ENCODE measurements around the gene NPTX1. TPM values are rescaled to one million over a fixed set of nuclear protein-coding genes. Genes with fewer than 3 reads are reported as not detected.

The NPTX1 gene
- total and polyA plus RNA-seq, 9 of the 15 experiments (the other 6 are each of a cell fraction or from before 2014, with no cell fraction given): 0.04 TPM; not detected in 8

DNA sequence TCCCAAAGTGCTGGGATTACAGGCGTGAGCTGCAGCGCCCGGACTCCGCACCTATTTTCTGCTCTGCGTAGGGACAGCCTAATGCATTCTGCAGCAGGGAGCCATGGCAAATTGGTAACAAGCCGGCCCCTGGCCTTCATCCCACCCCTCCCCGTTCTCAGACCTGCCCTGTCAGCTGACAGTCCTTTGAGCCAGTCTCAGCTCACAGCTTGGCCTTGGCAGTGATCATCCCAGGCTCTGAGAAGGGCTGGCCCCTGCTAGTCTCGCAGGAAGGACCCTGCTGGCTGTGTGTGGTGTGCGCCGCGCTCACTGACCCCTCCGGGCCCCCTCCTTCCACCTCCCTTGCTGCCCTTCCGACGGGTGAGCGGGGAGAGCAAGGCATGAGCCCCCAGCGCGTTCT, 10.3 kb upstream of the NPTX1 start (continued):
- TF ChIP-seq, protein P1, sequence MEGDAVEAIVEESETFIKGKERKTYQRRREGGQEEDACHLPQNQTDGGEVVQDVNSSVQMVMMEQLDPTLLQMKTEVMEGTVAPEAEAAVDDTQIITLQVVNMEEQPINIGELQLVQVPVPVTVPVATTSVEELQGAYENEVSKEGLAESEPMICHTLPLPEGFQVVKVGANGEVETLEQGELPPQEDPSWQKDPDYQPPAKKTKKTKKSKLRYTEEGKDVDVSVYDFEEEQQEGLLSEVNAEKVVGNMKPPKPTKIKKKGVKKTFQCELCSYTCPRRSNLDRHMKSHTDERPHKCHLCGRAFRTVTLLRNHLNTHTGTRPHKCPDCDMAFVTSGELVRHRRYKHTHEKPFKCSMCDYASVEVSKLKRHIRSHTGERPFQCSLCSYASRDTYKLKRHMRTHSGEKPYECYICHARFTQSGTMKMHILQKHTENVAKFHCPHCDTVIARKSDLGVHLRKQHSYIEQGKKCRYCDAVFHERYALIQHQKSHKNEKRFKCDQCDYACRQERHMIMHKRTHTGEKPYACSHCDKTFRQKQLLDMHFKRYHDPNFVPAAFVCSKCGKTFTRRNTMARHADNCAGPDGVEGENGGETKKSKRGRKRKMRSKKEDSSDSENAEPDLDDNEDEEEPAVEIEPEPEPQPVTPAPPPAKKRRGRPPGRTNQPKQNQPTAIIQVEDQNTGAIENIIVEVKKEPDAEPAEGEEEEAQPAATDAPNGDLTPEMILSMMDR (IDR thresholded peaks at IDR 0.05 in 2 of 3, conservative IDR thresholded peaks at IDR 0.05 in 1 of 3; ENCODE audit: insufficient read depth in 2 of 3, low read depth in 1 of 3, low read length in 3 of 3): no peak
- TF ChIP-seq, protein P2, sequence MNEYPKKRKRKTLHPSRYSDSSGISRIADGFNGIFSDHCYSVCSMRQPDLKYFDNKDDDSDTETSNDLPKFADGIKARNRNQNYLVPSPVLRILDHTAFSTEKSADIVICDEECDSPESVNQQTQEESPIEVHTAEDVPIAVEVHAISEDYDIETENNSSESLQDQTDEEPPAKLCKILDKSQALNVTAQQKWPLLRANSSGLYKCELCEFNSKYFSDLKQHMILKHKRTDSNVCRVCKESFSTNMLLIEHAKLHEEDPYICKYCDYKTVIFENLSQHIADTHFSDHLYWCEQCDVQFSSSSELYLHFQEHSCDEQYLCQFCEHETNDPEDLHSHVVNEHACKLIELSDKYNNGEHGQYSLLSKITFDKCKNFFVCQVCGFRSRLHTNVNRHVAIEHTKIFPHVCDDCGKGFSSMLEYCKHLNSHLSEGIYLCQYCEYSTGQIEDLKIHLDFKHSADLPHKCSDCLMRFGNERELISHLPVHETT (CRISPR knock-in tag; conservative IDR thresholded peaks at IDR 0.05 in 1 of 2, IDR thresholded peaks at IDR 0.05 in 1 of 2): no peak
- TF ChIP-seq RAD51 (IDR thresholded peaks at IDR 0.05; ENCODE audit: borderline replicate concordance, low read depth): no peak

DNA sequence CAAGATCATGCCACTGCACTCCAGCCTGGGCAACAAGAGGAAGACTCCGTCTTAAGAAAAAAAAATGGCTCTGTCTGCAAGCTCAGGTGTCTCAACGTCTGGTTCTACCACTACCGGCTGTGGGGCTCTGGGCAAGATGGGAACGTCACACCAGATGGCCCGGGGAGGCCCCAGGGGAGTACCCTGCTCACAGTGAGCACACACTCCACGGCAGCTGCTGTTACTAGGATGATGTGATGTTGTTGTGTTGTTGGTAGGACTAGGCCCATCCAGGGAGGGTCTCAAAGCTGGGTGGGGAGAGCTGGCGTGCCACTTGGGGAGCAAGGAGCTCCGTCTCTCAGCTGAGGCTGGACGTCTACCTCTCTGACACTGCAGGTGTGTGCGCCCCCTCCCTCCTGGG, 9.4 kb upstream of the NPTX1 start:
- ChIA-PET CTCF (ENCODE audit: low intra/inter-chr PET ratio) (no interaction called here), POLR2A (no interaction called here)
- DNase-seq (ENCODE audit: extremely low read depth in 1 of 4, low spot score in 3 of 4) (no peak), ATAC-seq (no peak), FAIRE-seq (no peak)
- H3K9me1 ChIP-seq (ENCODE audit: control insufficient read depth, insufficient read depth, low read length): no peaks in the 10 kb centered on the region
- no peaks in the 10 kb centered on the region for H3K9me3 ChIP-seq (replicated peaks; ENCODE audit: control insufficient read depth, insufficient read depth, low read depth, low read length)
- no peak overlapping the region for H3K27ac ChIP-seq (ENCODE audit: extremely low read depth, low read depth, low read length)
- H2AFZ ChIP-seq (ENCODE audit: low read depth, low read length): no peak overlapping the region
- peaks cover 0 to 18% of the 10 kb centered on the region in 2 experiments; a peak in 3 of 5 replicates for H3K4me1 ChIP-seq (replicated peaks in 1 of 2; ENCODE audit: control insufficient read depth in 2 of 2, insufficient read depth in 2 of 2, low read length in 2 of 2)
- 1% methylated on average over 10 of the region's 10 CpGs for WGBS (ENCODE audit: insufficient coverage, low coverage, missing lambda C conversion rate)
- H3K9ac ChIP-seq (ENCODE audit: insufficient read depth in 1 of 2, low read depth in 2 of 2, low read length in 2 of 2): no peak overlapping the region
- no peaks in the 10 kb centered on the region for H3K79me2 ChIP-seq (ENCODE audit: control insufficient read depth, insufficient read depth, low read length)
- H3K27me3 ChIP-seq (ENCODE audit: control insufficient read depth in 2 of 2, insufficient read depth in 2 of 2, low read length in 2 of 2): peaks cover 0 to 65% of the 10 kb centered on the region in 2 experiments; a peak in 4 of 5 replicates
- in situ Hi-C loops (cut with MboI): no loop called here
- H4K20me1 ChIP-seq (replicated peaks; ENCODE audit: control insufficient read depth, insufficient read depth, low read length): 0 out of 2 replicates have a peak, but pooled peaks cover 5% of the 10 kb centered on the region
- no TSS peak for BruUV-seq (replicated peaks)
- no peak overlapping the region for H3K4me3 ChIP-seq
- H3K36me3 ChIP-seq (ENCODE audit: control insufficient read depth, insufficient read depth, low read length): no peaks in the 10 kb centered on the region
- intact Hi-C loops (cut with micrococcal nuclease): no loop called here
- H3K4me2 ChIP-seq (ENCODE audit: insufficient read depth, low read length): no peak overlapping the region
- TF ChIP-seq, protein P3, sequence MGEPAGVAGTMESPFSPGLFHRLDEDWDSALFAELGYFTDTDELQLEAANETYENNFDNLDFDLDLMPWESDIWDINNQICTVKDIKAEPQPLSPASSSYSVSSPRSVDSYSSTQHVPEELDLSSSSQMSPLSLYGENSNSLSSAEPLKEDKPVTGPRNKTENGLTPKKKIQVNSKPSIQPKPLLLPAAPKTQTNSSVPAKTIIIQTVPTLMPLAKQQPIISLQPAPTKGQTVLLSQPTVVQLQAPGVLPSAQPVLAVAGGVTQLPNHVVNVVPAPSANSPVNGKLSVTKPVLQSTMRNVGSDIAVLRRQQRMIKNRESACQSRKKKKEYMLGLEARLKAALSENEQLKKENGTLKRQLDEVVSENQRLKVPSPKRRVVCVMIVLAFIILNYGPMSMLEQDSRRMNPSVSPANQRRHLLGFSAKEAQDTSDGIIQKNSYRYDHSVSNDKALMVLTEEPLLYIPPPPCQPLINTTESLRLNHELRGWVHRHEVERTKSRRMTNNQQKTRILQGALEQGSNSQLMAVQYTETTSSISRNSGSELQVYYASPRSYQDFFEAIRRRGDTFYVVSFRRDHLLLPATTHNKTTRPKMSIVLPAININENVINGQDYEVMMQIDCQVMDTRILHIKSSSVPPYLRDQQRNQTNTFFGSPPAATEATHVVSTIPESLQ (CRISPR knock-in tag; IDR thresholded peaks at IDR 0.05): no peak
- TF ChIP-seq ZC3H4 (CRISPR knock-in tag; IDR thresholded peaks at IDR 0.05; ENCODE audit: borderline replicate concordance): no peak
- no peak for TF ChIP-seq MAFF (IDR thresholded peaks at IDR 0.05; ENCODE audit: low read length)
- TF ChIP-seq POLR2AphosphoS2 (IDR thresholded peaks at IDR 0.05; ENCODE audit: low read length): no peak
- TF ChIP-seq, protein P4, sequence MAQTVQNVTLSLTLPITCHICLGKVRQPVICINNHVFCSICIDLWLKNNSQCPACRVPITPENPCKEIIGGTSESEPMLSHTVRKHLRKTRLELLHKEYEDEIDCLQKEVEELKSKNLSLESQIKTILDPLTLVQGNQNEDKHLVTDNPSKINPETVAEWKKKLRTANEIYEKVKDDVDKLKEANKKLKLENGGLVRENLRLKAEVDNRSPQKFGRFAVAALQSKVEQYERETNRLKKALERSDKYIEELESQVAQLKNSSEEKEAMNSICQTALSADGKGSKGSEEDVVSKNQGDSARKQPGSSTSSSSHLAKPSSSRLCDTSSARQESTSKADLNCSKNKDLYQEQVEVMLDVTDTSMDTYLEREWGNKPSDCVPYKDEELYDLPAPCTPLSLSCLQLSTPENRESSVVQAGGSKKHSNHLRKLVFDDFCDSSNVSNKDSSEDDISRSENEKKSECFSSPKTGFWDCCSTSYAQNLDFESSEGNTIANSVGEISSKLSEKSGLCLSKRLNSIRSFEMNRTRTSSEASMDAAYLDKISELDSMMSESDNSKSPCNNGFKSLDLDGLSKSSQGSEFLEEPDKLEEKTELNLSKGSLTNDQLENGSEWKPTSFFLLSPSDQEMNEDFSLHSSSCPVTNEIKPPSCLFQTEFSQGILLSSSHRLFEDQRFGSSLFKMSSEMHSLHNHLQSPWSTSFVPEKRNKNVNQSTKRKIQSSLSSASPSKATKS (CRISPR knock-in tag; IDR thresholded peaks at IDR 0.05): no peak
- no peak for TF ChIP-seq MEF2A (IDR thresholded peaks at IDR 0.05; ENCODE audit: control insufficient read depth, low read depth, low read length)
